Measurements from ENCODE around the gene FHIT.

DNA sequence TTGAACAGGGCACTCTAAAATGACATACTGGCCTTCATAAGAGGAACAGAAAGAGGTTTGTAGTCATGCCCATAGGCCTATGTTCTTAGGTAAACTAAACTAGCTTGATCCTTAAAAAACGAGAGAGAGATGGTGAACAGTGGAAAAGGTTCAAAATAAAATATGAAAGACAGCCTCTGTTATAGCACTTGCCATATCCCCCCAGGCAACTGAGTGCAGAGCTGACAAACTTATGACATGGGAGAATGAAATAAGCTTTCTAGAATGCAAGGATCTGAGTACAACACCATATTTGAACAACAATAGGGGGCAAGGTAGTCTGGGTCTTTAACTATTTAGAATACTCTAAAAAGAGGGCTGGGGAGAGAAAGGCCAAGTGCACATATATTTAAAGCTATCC is 1500.9 kb downstream of the FHIT start:
- TF ChIP-seq CTCF (IDR thresholded peaks at IDR 0.05 in 4 of 5, conservative IDR thresholded peaks at IDR 0.05 in 1 of 5): no peak
- no peak for TF ChIP-seq POLR2A (IDR thresholded peaks at IDR 0.05)
